HG02642 (cell line): ENCODE data around the gene CFAP20.
"Not testable (repeated sequence)": the region's sequence is repeated elsewhere in the genome, so short reads cannot be mapped to it uniquely, and the experiment has no call there.

Experiments
- ATAC-seq: cut with Tn5 transposase; IDR thresholded peaks from one replicate; pipeline ENCODE4 v1.9.1; 2021; ENCODE audit warnings: mild to moderate bottlenecking; ENCODE audit not compliant: unreplicated experiment, poor library complexity

Gene CFAP20

GRCh38 chr16:58099097-58099955, 29.9 kb downstream of the CFAP20 start:
- no peak for ATAC-seq

- ATAC-seq = no peak
Observed at GRCh38 chr16:58098207-58099096, 30.7 kb downstream of the CFAP20 start.

- no peak for ATAC-seq
Observed at GRCh38 chr16:58096249-58096648, 32.9 kb downstream of the CFAP20 start.

- not testable (repeated sequence) for ATAC-seq
Observed at GRCh38 chr16:58095575-58095960, 33.6 kb downstream of the CFAP20 start.

GRCh38 chr16:58094791-58095574, 34.2 kb downstream of the CFAP20 start:
- no peak for ATAC-seq

- no peak for ATAC-seq
Observed at GRCh38 chr16:58094026-58094425, 35.2 kb downstream of the CFAP20 start.

- ATAC-seq = not testable (repeated sequence)
Observed at GRCh38 chr16:58090396-58090795, 38.8 kb downstream of the CFAP20 start.

- no peak for ATAC-seq
Observed at GRCh38 chr16:58088091-58088490, 41.1 kb downstream of the CFAP20 start.

GRCh38 chr16:58087209-58087913, 41.8 kb downstream of the CFAP20 start:
- no peak for ATAC-seq

GRCh38 chr16:58086381-58087208, 42.6 kb downstream of the CFAP20 start:
- no peak for ATAC-seq

- no peak for ATAC-seq
Observed at GRCh38 chr16:58085584-58086251, 43.5 kb downstream of the CFAP20 start.

- ATAC-seq = no peak
Observed at GRCh38 chr16:58085171-58085570, 44.0 kb downstream of the CFAP20 start.

GRCh38 chr16:58084635-58085034, 44.5 kb downstream of the CFAP20 start:
- no peak for ATAC-seq

- no peak for ATAC-seq
Observed at GRCh38 chr16:58082381-58082780, 46.8 kb downstream of the CFAP20 start.

GRCh38 chr16:58080657-58081056, 48.5 kb downstream of the CFAP20 start:
- ATAC-seq = not testable (repeated sequence)

- no peak for ATAC-seq
Observed at GRCh38 chr16:58077796-58078195, 51.4 kb downstream of the CFAP20 start.

GRCh38 chr16:58076514-58076913, 52.7 kb downstream of the CFAP20 start:
- ATAC-seq = no peak

GRCh38 chr16:58074657-58075056, 54.5 kb downstream of the CFAP20 start:
- no peak for ATAC-seq
